Suprapubic skin (tissue), 4 donors: ENCODE results near the gene SERPINA12. TPM values are rescaled to one million over a fixed set of nuclear protein-coding genes. Genes with fewer than 3 reads are reported as not detected.

Experiments
- DNase-seq, 2 donors: peaks; one replicate each; pipeline ENCODE4 v3.0.0-alpha.2; 2019; ENCODE audit warnings: low spot score in 2 of 2
- H3K27ac ChIP-seq: fragments of 200-600 bp; sonication (generic); one replicate; pipeline ENCODE4 v1.5.1; 2019
- H3K27me3 ChIP-seq: fragments of 200-600 bp; sonication (generic); one replicate; pipeline ENCODE4 v1.5.1; 2019
- H3K36me3 ChIP-seq: fragments of 200-600 bp; sonication (generic); one replicate; pipeline ENCODE4 v1.5.1; 2019
- H3K4me1 ChIP-seq: fragments of 200-600 bp; sonication (generic); one replicate; pipeline ENCODE4 v1.5.1; 2019
- H3K4me3 ChIP-seq: fragments of 200-600 bp; sonication (generic); one replicate; pipeline ENCODE4 v1.5.1; 2019; ENCODE audit warnings: mild to moderate bottlenecking
- H3K9me3 ChIP-seq: fragments of 200-600 bp; sonication (generic); one replicate; pipeline ENCODE4 v1.5.1; 2019
- CTCF ChIP-seq, 2 donors: fragments of 200-600 bp in 1 of 2; fragments of 450-650 bp in 1 of 2; sonication (generic) in 1 of 2; IDR thresholded peaks; one replicate each; pipeline ENCODE4 v1.5.1; 2016 to 2019; ENCODE audit warnings: antibody characterized with exemption in 2 of 2, mild to moderate bottlenecking in 1 of 2, moderate library complexity in 1 of 2
- EP300 ChIP-seq: sonication (generic); formaldehyde crosslinking; IDR thresholded peaks from one replicate; pipeline ENCODE4 v1.6.1; 2017; ENCODE audit warnings: antibody characterized with exemption
- POLR2A ChIP-seq, 2 donors: fragments of 450-650 bp; IDR thresholded peaks; one replicate each; pipeline ENCODE4 v1.6.1; 2017; ENCODE audit warnings: antibody characterized with exemption in 2 of 2, mild to moderate bottlenecking in 2 of 2, moderate library complexity in 2 of 2
- POLR2AphosphoS5 ChIP-seq, 3 donors: sonication (generic); formaldehyde crosslinking; IDR thresholded peaks; one replicate each; pipeline ENCODE4 v1.6.1; 2017; ENCODE audit warnings: antibody characterized with exemption in 3 of 3
- WGBS: methylation state at CpG from one replicate; pipeline ENCODE4 v1.1.5; 2018; 5-methylcytosine and 5-hydroxymethylcytosine counted together
- total RNA-seq, 4 donors: library from RNA; depleted of rRNA; stranded (reverse); fragments of >200 nt; gene quantifications; one replicate each; pipeline ENCODE4 v1.1.0, GENCODE V29; 2016

Gene SERPINA12
- total RNA-seq, 4 donors from 2014 or later: 91.3 to 486 (median 265) TPM

- no peak overlapping the region for H3K27ac ChIP-seq
- no peak for TF ChIP-seq CTCF (IDR thresholded peaks at IDR 0.05)
- no peak for TF ChIP-seq POLR2A (IDR thresholded peaks at IDR 0.05)
- no peak for TF ChIP-seq EP300
- TF ChIP-seq POLR2AphosphoS5 (IDR thresholded peaks at IDR 0.05): no peak
- no peaks in the 10 kb centered on the region for H3K9me3 ChIP-seq
- DNase-seq: no peak
- 61% methylated on average over 8 of the region's 8 CpGs for WGBS
- peaks cover 10% of the 10 kb centered on the region for H3K4me1 ChIP-seq
- H3K27me3 ChIP-seq: peaks cover 6% of the 10 kb centered on the region
- H3K36me3 ChIP-seq: no peaks in the 10 kb centered on the region
- H3K4me3 ChIP-seq: no peak overlapping the region
Measured at GRCh38 chr14:94451091-94451771, 58.0 kb downstream of the SERPINA12 start.

- no peaks in the 10 kb centered on the region for H3K9me3 ChIP-seq
- TF ChIP-seq POLR2AphosphoS5 (IDR thresholded peaks at IDR 0.05): no peak
- H3K4me3 ChIP-seq: no peak overlapping the region
- H3K4me1 ChIP-seq: peaks cover 10% of the 10 kb centered on the region
- no peak for DNase-seq
- peaks cover 6% of the 10 kb centered on the region for H3K27me3 ChIP-seq
- 69% methylated on average over 3 of the region's 3 CpGs for WGBS
- H3K36me3 ChIP-seq: no peaks in the 10 kb centered on the region
- H3K27ac ChIP-seq: no peak overlapping the region
Measured at GRCh38 chr14:94450722-94451090, 58.6 kb downstream of the SERPINA12 start.

GRCh38 chr14:94449930-94450329 is 59.3 kb downstream of the SERPINA12 start:
- 64% methylated on average over 6 of the region's 6 CpGs for WGBS
- peaks cover 6% of the 10 kb centered on the region for H3K27me3 ChIP-seq
- H3K36me3 ChIP-seq: no peaks in the 10 kb centered on the region
- DNase-seq: no peak
- no peaks in the 10 kb centered on the region for H3K9me3 ChIP-seq
- no peak overlapping the region for H3K4me3 ChIP-seq
- TF ChIP-seq POLR2AphosphoS5 (IDR thresholded peaks at IDR 0.05) (no peak), EP300 (no peak)
- peaks cover 10% of the 10 kb centered on the region for H3K4me1 ChIP-seq
- H3K27ac ChIP-seq: no peak overlapping the region

GRCh38 chr14:94448071-94448808 is 61.0 kb downstream of the SERPINA12 start:
- TF ChIP-seq POLR2AphosphoS5 (IDR thresholded peaks at IDR 0.05) (no peak), EP300 (no peak), CTCF (IDR thresholded peaks at IDR 0.05) (no peak), POLR2A (IDR thresholded peaks at IDR 0.05) (no peak)
- WGBS: 38% methylated on average over 14 of the region's 14 CpGs
- Histone ChIP-seq H3K27me3 (peaks cover 3% of the 10 kb centered on the region), H3K27ac (no peak overlapping the region), H3K36me3 (no peaks in the 10 kb centered on the region), H3K4me1 (peaks cover 10% of the 10 kb centered on the region), H3K9me3 (no peaks in the 10 kb centered on the region), H3K4me3 (no peak overlapping the region)
- DNase-seq: no peak

GRCh38 chr14:94447206-94447605 is 62.1 kb downstream of the SERPINA12 start:
- no peak for DNase-seq
- 65% methylated on average over 3 of the region's 3 CpGs for WGBS

GRCh38 chr14:94446126-94446525 is 63.1 kb downstream of the SERPINA12 start:
- H3K4me3 ChIP-seq: no peak overlapping the region
- 96% methylated on average over 4 of the region's 4 CpGs for WGBS

More at GRCh38 chr14:94447206-94447605, 62.1 kb downstream of the SERPINA12 start:
- Histone ChIP-seq H3K4me1 (peaks cover 10% of the 10 kb centered on the region), H3K27ac (no peak overlapping the region), H3K4me3 (no peak overlapping the region), H3K27me3 (no peaks in the 10 kb centered on the region), H3K9me3 (no peaks in the 10 kb centered on the region), H3K36me3 (no peaks in the 10 kb centered on the region)
- no peak for TF ChIP-seq POLR2A (IDR thresholded peaks at IDR 0.05)
- no peak for TF ChIP-seq POLR2AphosphoS5 (IDR thresholded peaks at IDR 0.05)
- TF ChIP-seq EP300: no peak

More at GRCh38 chr14:94446126-94446525, 63.1 kb downstream of the SERPINA12 start:
- TF ChIP-seq CTCF (IDR thresholded peaks at IDR 0.05) (no peak), EP300 (no peak), POLR2AphosphoS5 (IDR thresholded peaks at IDR 0.05) (no peak), POLR2A (IDR thresholded peaks at IDR 0.05) (no peak)
- Histone ChIP-seq H3K27me3 (no peaks in the 10 kb centered on the region), H3K4me1 (peaks cover 10% of the 10 kb centered on the region), H3K36me3 (no peaks in the 10 kb centered on the region), H3K9me3 (no peaks in the 10 kb centered on the region), H3K27ac (no peak overlapping the region)
- DNase-seq: no peak
